Mammary epithelial cell (primary cell): ENCODE measurements around the gene PRDX2.

Experiments used
- CTCF ChIP-seq, 2 donors: IDR thresholded peaks in 1 of 2; conservative IDR thresholded peaks in 1 of 2; 2 replicates each; pipeline ENCODE4 v1.5.1; 2011 to 2012; ENCODE audit warnings: inconsistent platforms in 2 of 2, low read length in 2 of 2, mild to moderate bottlenecking in 2 of 2, control low read depth in 1 of 2, low read depth in 1 of 2; ENCODE audit not compliant: insufficient read depth in 1 of 2; ENCODE audit errors: extremely low read depth in 1 of 2
- EZH2 ChIP-seq: IDR thresholded peaks from 2 replicates; pipeline ENCODE4 v1.6.1; 2012; ENCODE audit warnings: low read length, inconsistent platforms, borderline replicate concordance

GRCh38 chr19:12756150-12756883, 45.3 kb downstream of the PRDX2 start:
- TF ChIP-seq EZH2 (no peak), CTCF (conservative IDR thresholded peaks at IDR 0.05 in 1 of 2, IDR thresholded peaks at IDR 0.05 in 1 of 2; ENCODE audit: extremely low read depth in 1 of 2, insufficient read depth in 1 of 2, low read depth in 1 of 2, low read length in 2 of 2) (no peak)
